GM12892 (cell line): Measurements from ENCODE around the gene TBC1D14.

Experiments used
- POLR2A ChIP-seq: IDR thresholded peaks from 2 replicates; pipeline ENCODE4 v1.6.1; 2011; ENCODE audit warnings: low read depth, low read length, control low read depth
- POLR2AphosphoS5 ChIP-seq: IDR thresholded peaks from 2 replicates; pipeline ENCODE4 v1.6.1; 2011; ENCODE audit warnings: low read depth, low read length, control low read depth
- TAF1 ChIP-seq: IDR thresholded peaks from 2 replicates; pipeline ENCODE4 v1.6.1; 2011; ENCODE audit warnings: low read depth, mild to moderate bottlenecking, control low read depth, low read length, borderline replicate concordance

GRCh38 chr4:6905516-6906445 lies 3.8 kb upstream of the TBC1D14 start:
- no peak for TF ChIP-seq POLR2A
- TF ChIP-seq POLR2AphosphoS5 = no peak
- no peak for TF ChIP-seq TAF1
